SK-N-SH (cell line): ENCODE data around the gene CEP112.

Source experiments
- CTCF ChIP-seq: fragments of 200-600 bp; sonication (generic); IDR thresholded peaks from 2 replicates; pipeline ENCODE4 v1.6.1; 2017; ENCODE audit warnings: antibody characterized with exemption, mild to moderate bottlenecking, moderate library complexity
- EZH2phosphoT487 ChIP-seq: fragments of 200-600 bp; sonication (generic); IDR thresholded peaks from 2 replicates; pipeline ENCODE4 v1.6.1; 2017; ENCODE audit warnings: low read depth, mixed run types, mild to moderate bottlenecking, antibody characterized with exemption, moderate library complexity, borderline replicate concordance
- MAX ChIP-seq: IDR thresholded peaks from 2 replicates; pipeline ENCODE4 v1.4.0; 2012; ENCODE audit warnings: low read depth
- NRF1 ChIP-seq: IDR thresholded peaks from 2 replicates; pipeline ENCODE4 v1.6.1; 2012; ENCODE audit warnings: low read depth, mild to moderate bottlenecking, low read length
- POLR2AphosphoS5 ChIP-seq: IDR thresholded peaks from 2 replicates; pipeline ENCODE4 v1.6.1; 2012; ENCODE audit warnings: low read depth, low read length
- REST ChIP-seq: IDR thresholded peaks from 2 replicates; pipeline ENCODE4 v1.6.1; 2012; ENCODE audit warnings: mild to moderate bottlenecking, low read depth, low read length, moderate library complexity
- SMC3 ChIP-seq: IDR thresholded peaks from 2 replicates; pipeline ENCODE4 v1.6.1; 2012; ENCODE audit warnings: low read depth, low read length, improper control_type of control experiment
- TAF1 ChIP-seq: IDR thresholded peaks from 2 replicates; pipeline ENCODE4 v1.6.1; 2012; ENCODE audit warnings: low read depth, mild to moderate bottlenecking, low read length, moderate library complexity, borderline replicate concordance
- USF2 ChIP-seq: fragments of 150-350 bp; IDR thresholded peaks from 2 replicates; pipeline ENCODE4 v1.6.1; 2017; ENCODE audit warnings: antibody characterized with exemption, low read length, low read depth, borderline replicate concordance
- YY1 ChIP-seq: IDR thresholded peaks from 2 replicates; pipeline ENCODE4 v1.4.0; 2012; ENCODE audit warnings: low read depth, mild to moderate bottlenecking
- ZBTB33 ChIP-seq: IDR thresholded peaks from 2 replicates; pipeline ENCODE4 v1.4.0; 2012; ENCODE audit warnings: low read depth, borderline replicate concordance

- TF ChIP-seq CTCF (no peak), NRF1 (no peak), USF2 (no peak), EZH2phosphoT487 (no peak), ZBTB33 (no peak), POLR2AphosphoS5 (no peak), MAX (no peak), SMC3 (no peak), YY1 (no peak), TAF1 (no peak), REST (no peak)
Observed at GRCh38 chr17:65925606-65926307, 266.2 kb downstream of the CEP112 start.
